ENCODE measurements around the gene KCTD21. TPM values are rescaled to one million over a fixed set of nuclear protein-coding genes. Genes with fewer than 3 reads are reported as not detected.

The KCTD21 gene
- total and polyA plus RNA-seq, 7 experiments from 2014 or later = 1.2 to 12.2 (median 4.2) TPM

DNA sequence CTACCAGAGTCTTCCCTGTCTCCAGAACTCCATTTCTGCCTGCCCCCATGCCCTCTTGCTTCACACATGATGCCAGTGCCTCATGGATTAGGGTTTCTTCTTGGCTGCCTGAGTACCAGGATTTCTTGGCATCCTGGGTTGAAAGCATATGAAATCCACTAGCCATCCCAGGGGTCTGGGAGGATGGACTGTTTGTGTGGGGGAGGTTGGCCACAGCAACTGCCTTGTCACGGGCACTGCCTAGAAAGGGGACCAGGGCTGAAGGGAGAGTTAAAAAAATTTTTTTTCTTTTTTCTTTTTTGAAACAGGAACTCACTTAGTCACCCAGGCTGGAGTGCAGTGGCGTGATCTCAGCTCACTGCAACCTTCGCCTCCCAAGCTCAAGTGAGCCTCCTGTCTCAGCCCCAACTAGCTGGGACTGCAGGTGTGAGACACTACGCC is 4.5 kb upstream of the KCTD21 start:
- peaks cover 0 to under 1% (median 0%) of the 10 kb centered on the region in 11 donors for H3K9me3 Mint-ChIP-seq
- ATAC-seq = no peak
- Histone ChIP-seq H3K9me3 (ENCODE audit: control insufficient read depth in 2 of 3, low read length in 3 of 3) (no peaks in the 10 kb centered on the region), H3K4me1 (ENCODE audit: control insufficient read depth in 2 of 2, insufficient read depth in 2 of 2, low read length in 2 of 2) (peaks cover 5 to 44% of the 10 kb centered on the region in 2 donors), H3K27ac (ENCODE audit: low read depth, low read length) (no peak overlapping the region), H3K36me3 (ENCODE audit: control insufficient read depth in 2 of 3, insufficient read depth in 3 of 3, low read length in 3 of 3) (peaks cover 0 to 13% (median 0%) of the 10 kb centered on the region in 3 experiments), H3K4me3 (ENCODE audit: low read length) (no peak overlapping the region), H3K27me3 (ENCODE audit: control insufficient read depth in 2 of 2, insufficient read depth in 2 of 2, low read length in 2 of 2) (no peaks in the 10 kb centered on the region)
- intact Hi-C loops (cut with micrococcal nuclease) = no loop called here
- H3K27ac Mint-ChIP-seq = peak overlapping the region; percentile 35 to 97 (median 77)
- peaks cover 0 to 26% (median 5%) of the 10 kb centered on the region in 5 donors for H3K36me3 Mint-ChIP-seq
- H3K4me3 Mint-ChIP-seq = peak overlapping the region; percentile 3 to 62 (median 28)
- no peak for DNase-seq
- H3K4me1 Mint-ChIP-seq = peaks cover 32 to 66% (median 57%) of the 10 kb centered on the region in 7 donors
- no peaks in the 10 kb centered on the region for H3K27me3 Mint-ChIP-seq
- ChIA-PET POLR2A (interaction anchor here (0.7 to 6.9 kb wide), 2 partner anchors 8 to 193 kb away, joined by 6 to 78 read pairs; no protein-coding TSS in a partner anchor), CTCF (interaction anchor here (0.8 kb wide), 1 partner anchor 34 kb away, joined by 3 read pairs; no protein-coding TSS in a partner anchor)

DNA sequence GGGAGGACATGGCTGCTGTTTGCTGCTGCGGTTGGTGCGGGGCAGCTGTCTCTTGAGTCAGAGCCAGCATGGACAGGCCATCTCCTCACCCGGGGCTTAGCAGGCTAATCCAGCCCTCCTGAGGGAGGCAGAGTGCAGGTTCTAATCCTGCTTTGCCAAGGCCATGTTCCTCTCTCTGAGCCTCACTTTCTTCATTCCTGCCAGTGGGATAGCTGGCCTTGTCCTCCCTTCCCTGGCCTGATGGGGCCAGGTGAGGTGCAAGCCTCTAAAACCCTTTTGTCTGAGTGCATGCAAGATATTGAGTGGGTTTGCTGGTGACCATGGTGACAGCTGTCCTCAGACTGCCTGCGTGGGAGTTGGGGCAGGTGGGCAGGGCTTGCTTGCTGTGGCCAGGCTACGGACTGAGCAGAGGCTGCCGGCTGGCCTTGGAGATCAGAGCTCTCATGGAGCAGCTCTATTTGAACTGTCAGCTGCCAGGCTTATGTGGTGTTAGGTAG is 3.8 kb upstream of the KCTD21 start:
- H3K27ac ChIP-seq (ENCODE audit: low read depth, low read length) = no peak overlapping the region
- Mint-ChIP-seq H3K36me3 (peaks cover 0 to 25% (median 5%) of the 10 kb centered on the region in 5 donors), H3K9me3 (peaks cover 0 to 2% (median 0%) of the 10 kb centered on the region in 11 donors), H3K27ac (peak overlapping the region in 6 of 9 donors; percentile 8 to 97 (median 78)), H3K27me3 (no peaks in the 10 kb centered on the region), H3K4me1 (peaks cover 35 to 69% (median 62%) of the 10 kb centered on the region in 7 donors), H3K4me3 (peak overlapping the region in 1 of 10 donors; percentile 21)
- H3K9me3 ChIP-seq (ENCODE audit: control insufficient read depth in 2 of 3, low read length in 3 of 3) = no peaks in the 10 kb centered on the region
- H3K4me1 ChIP-seq (ENCODE audit: control insufficient read depth in 2 of 2, insufficient read depth in 2 of 2, low read length in 2 of 2) = peaks cover 11 to 48% of the 10 kb centered on the region in 2 donors
- ChIA-PET POLR2A (interaction anchor here (6.9 kb wide), 1 partner anchor 8 kb away, joined by 78 read pairs; no protein-coding TSS in a partner anchor), CTCF (no interaction called here)
- peaks cover 0 to 9% (median 0%) of the 10 kb centered on the region in 3 experiments for H3K36me3 ChIP-seq (ENCODE audit: control insufficient read depth in 2 of 3, insufficient read depth in 3 of 3, low read length in 3 of 3)
- intact Hi-C loops (cut with micrococcal nuclease) = no loop called here
- H3K4me3 ChIP-seq (ENCODE audit: low read length) = no peak overlapping the region
- no peaks in the 10 kb centered on the region for H3K27me3 ChIP-seq (ENCODE audit: control insufficient read depth in 2 of 2, insufficient read depth in 2 of 2, low read length in 2 of 2)
- no peak for DNase-seq
- no peak for ATAC-seq

DNA sequence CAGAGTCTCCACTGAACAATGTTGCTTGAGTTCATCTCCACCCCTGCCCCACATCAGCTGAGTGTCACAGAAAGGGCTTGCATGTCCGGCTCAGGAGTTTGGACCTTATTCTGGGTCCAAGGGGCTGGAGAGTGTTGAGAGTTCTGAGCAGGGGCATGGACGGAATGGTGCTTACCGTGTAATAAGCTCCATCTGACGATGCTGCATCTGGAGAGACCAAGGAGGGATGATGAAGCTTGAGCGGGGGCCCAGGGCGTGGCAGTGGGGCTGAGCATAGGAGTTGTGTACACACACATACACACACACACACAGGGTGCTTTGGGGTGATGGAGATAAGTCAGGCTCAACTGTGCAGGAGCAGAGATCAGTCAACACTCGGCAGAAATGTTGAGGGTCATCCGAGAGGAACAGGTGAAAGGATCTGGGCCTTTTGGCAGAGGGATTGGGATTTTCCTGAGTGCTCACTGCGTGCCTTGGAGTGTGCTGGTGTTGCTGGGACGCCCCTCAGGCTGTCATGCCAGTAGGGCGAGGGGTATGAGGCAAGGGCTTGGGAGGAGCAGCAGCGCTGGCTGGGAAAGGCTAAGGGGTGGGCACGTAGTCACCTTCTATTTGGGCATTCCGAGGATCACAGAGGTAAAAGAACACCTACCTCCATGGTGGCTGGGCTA is 2.6 kb upstream of the KCTD21 start:
- Mint-ChIP-seq H3K9me3 (peaks cover 0 to 2% (median 0%) of the 10 kb centered on the region in 11 donors), H3K4me3 (peak overlapping the region in 8 of 10 donors; percentile 14 to 100 (median 45)), H3K36me3 (peaks cover 0 to 24% (median 5%) of the 10 kb centered on the region in 5 donors), H3K27me3 (no peaks in the 10 kb centered on the region), H3K4me1 (peaks cover 37 to 77% (median 70%) of the 10 kb centered on the region in 7 donors), H3K27ac (peak overlapping the region; percentile 56 to 97 (median 73))
- intact Hi-C loops (cut with micrococcal nuclease) = no loop called here
- H3K27ac ChIP-seq (ENCODE audit: low read depth, low read length) = no peak overlapping the region
- no peaks in the 10 kb centered on the region for H3K9me3 ChIP-seq (ENCODE audit: control insufficient read depth in 2 of 3, low read length in 3 of 3)
- H3K36me3 ChIP-seq (ENCODE audit: control insufficient read depth in 2 of 3, insufficient read depth in 3 of 3, low read length in 3 of 3) = peaks cover 0 to 9% (median 0%) of the 10 kb centered on the region in 3 experiments
- no peak overlapping the region for H3K4me3 ChIP-seq (ENCODE audit: low read length)
- no peaks in the 10 kb centered on the region for H3K27me3 ChIP-seq (ENCODE audit: control insufficient read depth in 2 of 2, insufficient read depth in 2 of 2, low read length in 2 of 2)
- H3K4me1 ChIP-seq (ENCODE audit: control insufficient read depth in 2 of 2, insufficient read depth in 2 of 2, low read length in 2 of 2) = peaks cover 15 to 56% of the 10 kb centered on the region in 2 donors
- CTCF ChIA-PET = no interaction called here
- ATAC-seq (no peak), DNase-seq (no peak)
- POLR2A ChIA-PET = interaction anchor here (6.9 kb wide), 1 partner anchor 10 kb away, joined by 78 read pairs; no protein-coding TSS in a partner anchor

DNA sequence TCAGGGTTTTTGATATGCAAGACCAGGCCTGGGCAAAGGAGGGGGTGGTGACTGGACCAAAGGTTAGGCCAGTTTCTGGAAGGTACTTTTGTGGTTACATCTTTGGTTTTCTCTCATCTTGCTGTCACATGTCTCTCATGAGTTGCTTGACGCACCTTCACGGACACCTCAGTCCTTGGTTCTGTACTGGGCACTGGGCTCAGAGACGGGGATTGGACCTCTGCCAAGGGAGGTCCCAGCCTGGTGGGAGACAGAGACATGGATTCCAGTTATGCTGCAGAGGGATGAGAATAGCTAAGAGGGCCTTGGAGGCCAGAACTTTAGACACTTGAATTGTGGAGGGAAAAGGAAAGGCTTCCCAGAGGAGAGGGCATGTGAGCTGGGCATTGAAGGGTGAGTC is 1.9 kb upstream of the KCTD21 start:
- Histone ChIP-seq H3K4me1 (ENCODE audit: control insufficient read depth in 2 of 2, insufficient read depth in 2 of 2, low read length in 2 of 2) (peaks cover 15 to 56% of the 10 kb centered on the region in 2 donors), H3K4me3 (ENCODE audit: low read length) (no peak overlapping the region), H3K9me3 (ENCODE audit: control insufficient read depth in 2 of 3, low read length in 3 of 3) (no peaks in the 10 kb centered on the region), H3K36me3 (ENCODE audit: control insufficient read depth in 2 of 3, insufficient read depth in 3 of 3, low read length in 3 of 3) (peaks cover 0 to 9% (median 0%) of the 10 kb centered on the region in 3 experiments), H3K27ac (ENCODE audit: low read depth, low read length) (peak overlapping the region; percentile 85), H3K27me3 (ENCODE audit: control insufficient read depth in 2 of 2, insufficient read depth in 2 of 2, low read length in 2 of 2) (no peaks in the 10 kb centered on the region)
- Mint-ChIP-seq H3K36me3 (peaks cover 0 to 22% (median 3%) of the 10 kb centered on the region in 5 donors), H3K4me1 (peaks cover 37 to 77% (median 68%) of the 10 kb centered on the region in 7 donors), H3K9me3 (peaks cover 0 to 2% (median 0%) of the 10 kb centered on the region in 11 donors), H3K27me3 (no peaks in the 10 kb centered on the region), H3K4me3 (peak overlapping the region; percentile 53 to 100 (median 98)), H3K27ac (peak overlapping the region; percentile 70 to 97 (median 89))
- no peak for DNase-seq
- POLR2A ChIA-PET = interaction anchor here (2.6 to 6.9 kb wide), 2 partner anchors 10 to 51 kb away, joined by 13 to 78 read pairs; partner anchors contain the start of gene ALG8
- ATAC-seq = no peak
- intact Hi-C loops (cut with micrococcal nuclease) = no loop called here
- CTCF ChIA-PET = no interaction called here

DNA sequence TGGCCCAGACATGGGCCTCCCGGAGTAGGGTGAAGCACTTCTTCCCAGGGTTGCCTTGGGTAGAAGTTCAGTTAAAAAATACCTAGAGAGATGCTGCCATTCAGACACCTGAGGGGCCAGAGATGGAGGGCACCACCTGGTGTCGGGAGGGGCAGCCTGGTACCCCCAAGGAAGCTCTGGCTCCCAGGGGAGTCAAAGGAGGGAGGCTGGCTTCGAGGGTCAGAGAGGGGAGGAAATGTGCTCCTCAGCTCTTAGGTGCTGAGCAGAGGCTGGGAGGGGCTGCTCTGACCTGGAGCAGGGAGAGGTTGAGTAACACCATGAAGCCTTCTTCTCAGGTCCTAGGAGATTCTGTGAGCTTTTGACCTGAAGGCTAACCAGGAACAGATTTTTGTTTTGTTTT is 1.4 kb upstream of the KCTD21 start:
- Histone ChIP-seq H3K4me3 (ENCODE audit: low read length) (peak overlapping the region; percentile 96), H3K36me3 (ENCODE audit: control insufficient read depth in 2 of 3, insufficient read depth in 3 of 3, low read length in 3 of 3) (peaks cover 0 to 9% (median 0%) of the 10 kb centered on the region in 3 experiments), H3K9me3 (ENCODE audit: control insufficient read depth in 2 of 3, low read length in 3 of 3) (no peaks in the 10 kb centered on the region), H3K27ac (ENCODE audit: low read depth, low read length) (peak overlapping the region; percentile 85), H3K4me1 (ENCODE audit: control insufficient read depth in 2 of 2, insufficient read depth in 2 of 2, low read length in 2 of 2) (peaks cover 15 to 56% of the 10 kb centered on the region in 2 donors), H3K27me3 (ENCODE audit: control insufficient read depth in 2 of 2, insufficient read depth in 2 of 2, low read length in 2 of 2) (no peaks in the 10 kb centered on the region)
- DNase-seq (no peak), ATAC-seq (no peak)
- peak overlapping the region; percentile 84 to 99 (median 91) for H3K27ac Mint-ChIP-seq
- peaks cover 0 to 2% (median 0%) of the 10 kb centered on the region in 11 donors for H3K9me3 Mint-ChIP-seq
- H3K27me3 Mint-ChIP-seq = no peaks in the 10 kb centered on the region
- H3K36me3 Mint-ChIP-seq = peaks cover 0 to 22% (median 3%) of the 10 kb centered on the region in 5 donors
- POLR2A ChIA-PET = interaction anchor here (2.6 to 6.9 kb wide), 2 partner anchors 11 to 51 kb away, joined by 13 to 78 read pairs; partner anchors contain the start of gene ALG8
- intact Hi-C loops (cut with micrococcal nuclease) = loop anchor here (5.0 to 10.0 kb wide), 4 partner anchors 102 to 1805 kb away; partner anchors contain the start of genes ACER3 (in 1 of the 2), GVQW3 (in 1 of the 2), NDUFC2 (in 1 of the 2) and THAP12 (in 1 of the 2)
- H3K4me1 Mint-ChIP-seq = peaks cover 37 to 72% (median 68%) of the 10 kb centered on the region in 7 donors
- CTCF ChIA-PET = interaction anchor here (1.5 to 1.7 kb wide), 2 partner anchors 11 to 13 kb away, joined by 8 to 9 read pairs; no protein-coding TSS in a partner anchor
- H3K4me3 Mint-ChIP-seq = peak overlapping the region; percentile 90 to 100 (median 98)

DNA sequence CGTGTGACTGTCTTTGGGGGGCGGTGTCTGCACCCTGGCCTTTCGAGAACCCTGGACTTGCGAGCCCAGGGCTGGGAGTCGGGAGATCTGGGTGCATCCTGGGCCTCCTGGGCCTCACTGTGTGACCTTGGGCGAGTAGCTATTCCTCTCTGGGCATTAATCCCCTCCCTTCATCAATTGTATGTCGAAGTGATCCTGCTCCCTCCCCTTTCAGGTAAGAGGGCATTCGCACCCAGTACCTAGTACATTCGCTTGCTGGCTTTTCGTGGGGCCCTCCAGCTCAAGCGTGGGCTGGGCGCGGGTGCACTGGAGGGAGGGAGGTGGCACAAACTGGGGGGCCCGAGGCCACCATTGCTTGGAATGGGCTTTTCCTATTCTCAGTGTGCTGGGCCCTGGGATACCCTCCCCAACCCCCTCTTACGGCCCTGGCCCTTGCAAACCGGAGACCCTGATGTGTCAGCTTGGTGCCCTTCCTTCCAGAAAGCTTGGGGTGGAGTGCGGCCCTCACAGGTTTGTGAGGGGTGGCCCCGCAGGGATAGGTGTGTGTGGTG is 823 bp upstream of the KCTD21 start:
- Histone ChIP-seq H3K9me3 (ENCODE audit: control insufficient read depth in 2 of 3, low read length in 3 of 3) (no peaks in the 10 kb centered on the region), H3K27ac (ENCODE audit: low read depth, low read length) (peak overlapping the region; percentile 85), H3K27me3 (ENCODE audit: control insufficient read depth in 2 of 2, insufficient read depth in 2 of 2, low read length in 2 of 2) (no peaks in the 10 kb centered on the region), H3K36me3 (ENCODE audit: control insufficient read depth in 2 of 3, insufficient read depth in 3 of 3, low read length in 3 of 3) (peaks cover 0 to 9% (median 0%) of the 10 kb centered on the region in 3 experiments), H3K4me1 (ENCODE audit: control insufficient read depth in 2 of 2, insufficient read depth in 2 of 2, low read length in 2 of 2) (peaks cover 15 to 55% of the 10 kb centered on the region in 2 donors), H3K4me3 (ENCODE audit: low read length) (peak overlapping the region; percentile 96)
- Mint-ChIP-seq H3K4me1 (peaks cover 37 to 66% (median 62%) of the 10 kb centered on the region in 7 donors), H3K4me3 (peak overlapping the region; percentile 90 to 100 (median 98)), H3K27me3 (no peaks in the 10 kb centered on the region), H3K27ac (peak overlapping the region; percentile 84 to 99 (median 91)), H3K9me3 (peaks cover 0 to 2% (median 0%) of the 10 kb centered on the region in 11 donors), H3K36me3 (peaks cover 0 to 18% (median under 1%) of the 10 kb centered on the region in 5 donors)
- ATAC-seq = no peak
- ChIA-PET CTCF (interaction anchor here (1.5 to 1.7 kb wide), 2 partner anchors 11 to 14 kb away, joined by 8 to 9 read pairs; no protein-coding TSS in a partner anchor), POLR2A (interaction anchor here (0.6 to 6.9 kb wide), 3 partner anchors 12 to 230 kb away, joined by 3 to 78 read pairs (median 13); partner anchors contain the start of gene ALG8)
- intact Hi-C loops (cut with micrococcal nuclease) = loop anchor here (5.0 to 10.0 kb wide), 4 partner anchors 103 to 1804 kb away; partner anchors contain the start of genes ACER3 (in 1 of the 2), GVQW3 (in 1 of the 2), NDUFC2 (in 1 of the 2) and THAP12 (in 1 of the 2)
- peak in 1 of 9 donors; percentile 13 for DNase-seq
